ENCODE results near the gene ZFP64. TPM values are rescaled to one million over a fixed set of nuclear protein-coding genes. Genes with fewer than 3 reads are reported as not detected.

Gene ZFP64
- total RNA-seq, 2 donors from 2014 or later: 15.4 to 16.8 TPM

DNA sequence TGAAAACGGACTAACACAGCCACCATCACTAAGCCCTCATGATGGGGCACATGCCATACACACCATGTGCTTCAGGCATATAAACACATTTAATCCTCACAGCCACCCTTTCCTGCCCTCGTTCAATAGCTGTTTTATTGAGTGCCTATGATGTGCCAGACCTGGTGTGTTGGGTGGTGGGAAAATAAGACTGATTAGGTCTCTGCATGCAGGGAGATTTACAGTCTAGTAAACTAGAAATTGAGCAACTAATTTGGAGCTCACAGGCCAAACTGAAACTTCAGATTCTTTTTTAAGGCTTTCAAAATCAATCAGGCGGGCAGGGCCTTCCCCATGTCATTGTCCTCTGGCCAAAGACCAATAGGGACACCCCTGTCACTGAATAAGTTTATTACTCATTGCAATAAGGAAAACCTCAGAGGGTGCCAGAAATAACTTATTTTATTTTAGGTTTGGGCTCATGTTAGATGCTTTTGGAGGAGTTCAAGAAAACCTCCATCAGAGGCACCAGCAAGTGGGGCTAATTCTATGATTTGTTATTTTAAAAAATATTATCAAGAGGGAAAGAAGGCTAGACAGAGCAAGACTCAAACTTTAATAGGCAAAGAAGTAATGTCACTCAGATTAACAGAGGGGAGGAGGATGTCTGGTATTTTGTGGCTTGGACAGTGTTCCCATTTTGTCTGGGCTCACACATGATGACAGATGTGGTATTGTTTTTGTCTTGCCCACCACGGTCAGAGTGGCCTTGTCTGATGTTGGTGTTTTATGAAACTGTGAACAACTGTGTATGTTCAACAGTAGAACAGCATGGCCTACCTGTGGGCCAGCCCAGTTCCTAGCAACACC, 12.0 kb downstream of the ZFP64 start:
- Mint-ChIP-seq H3K9me3 (peaks cover 0 to 6% of the 10 kb centered on the region in 2 donors), H3K27ac (peak overlapping the region in 1 of 2 donors; percentile 85), H3K36me3 (peaks cover 15 to 16% of the 10 kb centered on the region in 2 donors)
- ATAC-seq (peak; percentile 89 to 90), DNase-seq (ENCODE audit: low spot score in 2 of 2) (no peak)

DNA sequence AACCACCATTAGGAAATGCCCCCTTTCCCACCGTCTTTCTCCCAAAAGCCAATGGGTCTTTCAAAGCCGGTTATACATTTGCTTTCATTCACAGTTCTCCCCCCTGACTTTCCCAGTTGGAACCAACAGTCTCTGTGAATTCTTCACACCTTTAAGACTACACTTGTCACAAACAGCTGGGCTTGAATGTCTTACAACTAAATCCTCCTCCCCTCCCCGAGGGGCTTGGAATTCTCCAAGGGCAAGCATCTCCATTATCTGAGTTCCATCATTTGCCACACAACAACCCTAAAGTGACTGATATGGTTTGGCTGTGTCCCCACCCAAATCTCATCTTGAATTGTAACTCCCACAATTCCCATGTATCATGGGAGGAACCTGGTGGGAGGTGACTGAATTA, 12.9 kb downstream of the ZFP64 start:
- Mint-ChIP-seq H3K36me3 (peaks cover 15 to 16% of the 10 kb centered on the region in 2 donors), H3K27ac (peak overlapping the region in 1 of 2 donors; percentile 85), H3K9me3 (peaks cover 0 to 6% of the 10 kb centered on the region in 2 donors)
- DNase-seq (ENCODE audit: low spot score in 2 of 2) (no peak), ATAC-seq (no peak)

DNA sequence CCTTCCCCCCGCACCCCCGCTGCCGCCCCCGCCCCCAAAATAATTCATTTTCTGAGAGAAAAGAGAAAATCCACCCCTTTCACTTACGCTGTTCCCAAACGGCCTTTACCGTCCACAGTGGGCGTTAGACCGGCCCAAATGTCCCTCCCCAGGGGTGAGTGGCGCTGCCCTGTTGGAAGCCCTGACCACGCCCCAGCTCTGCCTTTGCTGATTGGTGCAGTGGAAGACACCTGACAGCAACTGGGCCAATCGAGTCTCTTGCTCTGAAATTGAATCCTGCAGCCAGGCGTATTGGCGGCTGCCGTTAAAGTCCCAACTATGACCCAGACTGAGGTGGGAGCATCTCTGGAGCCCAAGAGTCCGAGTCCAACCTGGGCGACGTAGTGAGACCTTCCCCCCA, 15.7 kb downstream of the ZFP64 start:
- H3K36me3 Mint-ChIP-seq: peaks cover 15 to 22% of the 10 kb centered on the region in 2 donors
- no peak overlapping the region for H3K27ac Mint-ChIP-seq
- ATAC-seq (no peak), DNase-seq (ENCODE audit: low spot score in 2 of 2) (no peak)
- peaks cover 0 to 6% of the 10 kb centered on the region in 2 donors for H3K9me3 Mint-ChIP-seq

DNA sequence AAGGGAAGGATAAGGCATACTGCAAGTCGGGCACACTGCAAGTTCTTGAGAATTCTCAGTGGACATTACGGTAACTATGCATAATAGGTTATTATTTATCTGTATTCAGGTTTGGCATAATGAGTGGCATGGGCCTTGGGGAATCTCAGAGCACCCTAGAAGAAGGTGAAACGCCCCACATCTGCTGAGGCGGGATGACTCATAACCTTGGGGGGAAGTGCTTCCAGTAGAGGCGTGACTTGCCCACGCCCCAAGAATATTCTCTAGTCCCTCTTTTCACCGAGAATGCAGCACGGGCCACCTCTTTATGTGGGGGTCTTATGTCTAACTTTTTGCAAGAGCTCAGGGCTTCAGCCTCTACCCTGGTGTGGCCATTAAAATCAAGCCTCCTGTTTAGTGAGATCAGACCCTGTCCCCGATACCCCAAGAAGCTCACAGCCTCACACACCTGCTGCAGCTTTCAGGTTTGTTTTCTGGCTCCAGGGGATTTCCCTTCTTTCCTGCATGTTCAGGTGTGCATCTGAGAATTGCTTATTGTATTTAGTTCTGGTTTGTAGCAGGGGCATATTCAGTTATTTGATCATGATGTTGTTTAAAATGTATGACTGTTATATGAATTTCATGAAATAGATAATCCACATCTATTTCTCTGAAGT, 19.1 kb downstream of the ZFP64 start:
- DNase-seq (ENCODE audit: low spot score in 2 of 2) (no peak), ATAC-seq (no peak)
- H3K27ac Mint-ChIP-seq: no peak overlapping the region
- H3K9me3 Mint-ChIP-seq: no peaks in the 10 kb centered on the region
- H3K36me3 Mint-ChIP-seq: peaks cover 11 to 16% of the 10 kb centered on the region in 2 donors

DNA sequence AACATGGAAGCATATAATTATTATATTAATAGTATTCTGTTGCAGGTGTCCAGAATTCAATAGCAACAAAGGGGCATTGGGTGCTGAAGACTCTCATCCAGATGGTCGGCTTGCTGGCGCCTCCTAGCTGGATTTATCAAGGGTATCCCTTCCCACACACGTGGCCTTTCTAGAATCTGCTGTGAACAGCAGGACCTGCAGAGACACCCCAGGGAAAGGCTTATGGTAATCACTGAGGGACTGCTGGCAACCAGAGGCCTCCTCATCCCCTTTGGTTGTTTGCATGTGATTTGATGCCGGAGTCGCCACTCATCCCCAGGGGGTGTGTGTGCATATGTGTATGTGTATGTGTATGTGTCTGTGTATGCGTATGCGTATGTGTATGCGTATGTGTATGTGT, 20.6 kb downstream of the ZFP64 start:
- no peak for DNase-seq (ENCODE audit: low spot score in 2 of 2)
- no peaks in the 10 kb centered on the region for H3K9me3 Mint-ChIP-seq

DNA sequence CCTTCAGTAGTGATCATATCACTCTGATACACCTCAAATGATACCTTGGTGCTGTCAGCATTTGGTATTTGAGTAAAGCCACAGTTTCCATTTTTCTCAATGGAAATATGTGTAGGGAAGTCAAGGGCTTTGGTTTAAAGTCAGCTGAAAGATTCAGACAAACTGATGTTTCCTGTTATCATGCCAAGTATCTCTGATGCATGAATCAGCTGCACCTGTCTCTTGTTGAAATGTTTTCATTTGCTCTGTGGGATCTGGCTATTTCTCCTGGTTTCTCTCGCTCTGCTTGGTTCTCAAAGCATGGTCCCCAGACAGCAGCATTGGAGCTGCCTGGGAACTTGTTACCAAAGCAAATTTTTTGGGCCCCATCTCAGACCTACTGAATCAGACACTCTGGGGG, 23.5 kb downstream of the ZFP64 start:
- H3K36me3 Mint-ChIP-seq: peaks cover 11 to 37% of the 10 kb centered on the region in 2 donors
- ATAC-seq: peak; percentile 39 to 40
- H3K27ac Mint-ChIP-seq: no peak overlapping the region
- DNase-seq (ENCODE audit: low spot score in 2 of 2): no peak
- H3K9me3 Mint-ChIP-seq: no peaks in the 10 kb centered on the region

More for the DNA sequence above, 20.6 kb downstream of the ZFP64 start:
- H3K27ac Mint-ChIP-seq: no peak overlapping the region
- no peak for ATAC-seq
- H3K36me3 Mint-ChIP-seq: peaks cover 6 to 24% of the 10 kb centered on the region in 2 donors

DNA sequence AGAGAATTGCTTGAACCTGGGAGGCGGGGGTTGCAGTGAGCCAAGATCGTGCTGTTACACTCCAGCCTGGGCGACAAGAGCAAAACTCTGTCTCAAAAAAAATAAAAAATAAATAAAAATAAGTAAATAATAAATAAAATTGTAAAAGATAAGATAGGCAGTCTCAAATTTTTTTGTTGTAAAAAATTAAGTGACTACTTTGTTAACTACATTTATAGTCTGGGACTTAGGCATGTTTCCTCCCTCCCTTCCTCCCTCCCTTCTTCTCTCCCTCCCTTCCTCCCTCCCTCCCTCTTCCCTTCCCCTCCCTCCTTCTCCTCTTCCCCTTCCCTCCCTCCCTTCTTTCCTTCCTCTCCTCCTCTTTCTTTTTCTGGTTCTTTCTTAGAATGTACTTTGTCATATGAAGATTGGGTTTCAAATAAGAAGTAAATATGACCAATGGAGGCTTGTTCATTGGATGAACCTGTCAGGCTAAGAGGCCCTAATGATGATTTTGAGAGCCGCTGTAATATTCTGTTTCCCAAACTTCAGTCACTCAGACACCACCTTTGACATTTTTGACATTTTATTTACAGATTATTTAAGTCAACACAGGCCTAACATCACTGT, 24.2 kb downstream of the ZFP64 start:
- Mint-ChIP-seq H3K27ac (no peak overlapping the region), H3K36me3 (peaks cover 11 to 37% of the 10 kb centered on the region in 2 donors), H3K9me3 (no peaks in the 10 kb centered on the region)
- DNase-seq (ENCODE audit: low spot score in 2 of 2) (no peak), ATAC-seq (no peak)

DNA sequence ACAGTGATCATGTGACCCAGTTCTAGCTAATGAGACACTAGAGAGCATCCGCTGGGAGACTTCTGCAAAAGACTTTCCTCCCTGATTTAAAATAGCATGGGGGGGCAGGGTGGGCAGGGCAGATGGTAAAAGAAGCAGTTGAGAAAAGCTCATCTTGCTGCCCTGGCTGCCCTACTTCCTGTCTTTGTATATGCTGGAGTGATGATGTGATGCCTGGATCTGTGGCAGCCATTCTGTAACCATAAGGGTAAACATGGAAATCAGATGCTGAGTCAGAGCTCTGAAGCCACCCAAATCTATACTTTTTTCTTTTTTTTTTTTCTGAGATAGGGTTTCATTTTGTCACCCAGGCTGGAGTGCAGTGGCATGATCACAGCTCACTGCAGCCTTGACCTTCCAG, 25.4 kb downstream of the ZFP64 start:
- peaks cover 11 to 35% of the 10 kb centered on the region in 2 donors for H3K36me3 Mint-ChIP-seq
- no peak overlapping the region for H3K27ac Mint-ChIP-seq
- no peak for DNase-seq (ENCODE audit: low spot score in 2 of 2)
- H3K9me3 Mint-ChIP-seq: no peaks in the 10 kb centered on the region
- no peak for ATAC-seq

DNA sequence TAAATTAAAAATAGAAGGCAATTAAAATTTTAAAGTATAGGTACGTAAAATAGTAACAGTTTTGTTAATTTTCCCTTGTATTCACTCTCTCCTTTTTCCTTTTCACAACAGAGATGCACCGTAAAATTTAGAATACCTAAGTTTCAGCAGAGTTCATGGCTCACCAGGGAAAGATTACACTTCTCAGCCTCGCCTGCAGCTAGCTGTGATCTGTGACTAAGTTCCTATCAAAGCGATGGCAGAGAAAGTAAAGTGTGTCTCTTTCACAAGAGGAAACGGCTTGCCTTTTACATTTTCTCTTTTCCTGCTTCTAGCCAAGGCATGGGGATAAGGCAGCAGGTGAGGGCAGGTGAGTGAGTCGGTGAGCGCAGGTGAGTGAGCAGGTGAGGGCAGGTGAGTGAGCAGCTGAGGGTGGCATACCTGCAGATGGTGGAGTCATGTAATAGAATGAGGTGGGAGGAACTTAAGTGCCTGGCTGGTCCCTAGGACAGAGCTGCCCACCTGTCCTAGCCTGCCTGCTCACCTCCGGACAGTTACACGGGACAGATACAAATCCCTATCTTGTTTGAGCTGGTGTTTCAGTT, 30.9 kb downstream of the ZFP64 start:
- ATAC-seq: no peak
- Mint-ChIP-seq H3K27ac (peak overlapping the region in 1 of 2 donors; percentile 81), H3K36me3 (peaks cover 26 to 48% of the 10 kb centered on the region in 2 donors), H3K9me3 (peaks cover 0 to 5% of the 10 kb centered on the region in 2 donors)
- DNase-seq (ENCODE audit: low spot score in 2 of 2): no peak

DNA sequence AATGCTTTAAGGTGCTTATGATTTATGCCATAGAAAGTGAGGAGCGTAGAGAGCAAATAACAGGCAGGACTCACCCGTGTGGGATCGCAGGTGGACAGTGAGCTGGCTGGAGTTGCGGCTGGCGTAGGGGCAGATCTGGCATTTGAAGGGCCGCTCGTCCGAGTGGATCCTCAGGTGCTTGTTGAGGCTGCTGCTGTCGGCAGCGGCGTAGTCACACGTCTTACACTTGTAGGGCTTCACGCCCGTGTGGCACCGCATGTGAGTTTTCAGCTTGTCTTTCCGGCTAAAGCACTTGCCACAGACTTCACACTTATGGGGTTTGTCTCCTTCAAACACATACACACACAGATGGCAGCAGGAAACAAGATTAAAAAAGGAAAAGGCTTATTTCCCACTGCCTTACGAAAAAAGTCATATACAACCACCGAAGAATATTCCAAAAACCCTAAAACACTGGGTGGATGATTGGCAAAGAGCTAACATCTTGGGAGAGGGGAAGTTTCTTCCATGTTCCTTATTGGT, 31.5 kb downstream of the ZFP64 start:
- ATAC-seq: no peak
- DNase-seq (ENCODE audit: low spot score in 2 of 2): no peak
- Mint-ChIP-seq H3K27ac (no peak overlapping the region), H3K9me3 (peaks cover 0 to 5% of the 10 kb centered on the region in 2 donors), H3K36me3 (peaks cover 23 to 42% of the 10 kb centered on the region in 2 donors)

DNA sequence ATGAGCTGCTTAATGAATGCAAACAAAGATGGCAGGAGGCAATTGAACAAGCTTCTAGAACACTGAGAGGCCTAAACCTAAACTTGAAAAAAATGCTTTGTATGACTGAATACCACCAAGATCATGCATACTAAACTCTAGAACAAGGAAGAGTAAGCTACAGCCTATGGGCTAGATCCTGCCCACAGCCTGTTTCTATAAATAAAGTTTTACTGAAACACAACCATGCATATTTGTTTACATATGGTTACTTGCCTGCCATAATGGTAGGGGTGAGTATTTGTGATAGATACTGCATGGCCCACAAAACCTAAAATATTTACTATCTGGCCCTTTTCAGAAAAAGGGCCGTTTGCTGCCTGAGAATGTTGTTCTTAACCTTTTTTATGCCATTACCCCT, 37.0 kb downstream of the ZFP64 start:
- DNase-seq (ENCODE audit: low spot score in 2 of 2) (no peak), ATAC-seq (no peak)
- peaks cover 0 to 5% of the 10 kb centered on the region in 2 donors for H3K9me3 Mint-ChIP-seq
- H3K27ac Mint-ChIP-seq: no peak overlapping the region
- H3K36me3 Mint-ChIP-seq: peaks cover 24 to 26% of the 10 kb centered on the region in 2 donors

DNA sequence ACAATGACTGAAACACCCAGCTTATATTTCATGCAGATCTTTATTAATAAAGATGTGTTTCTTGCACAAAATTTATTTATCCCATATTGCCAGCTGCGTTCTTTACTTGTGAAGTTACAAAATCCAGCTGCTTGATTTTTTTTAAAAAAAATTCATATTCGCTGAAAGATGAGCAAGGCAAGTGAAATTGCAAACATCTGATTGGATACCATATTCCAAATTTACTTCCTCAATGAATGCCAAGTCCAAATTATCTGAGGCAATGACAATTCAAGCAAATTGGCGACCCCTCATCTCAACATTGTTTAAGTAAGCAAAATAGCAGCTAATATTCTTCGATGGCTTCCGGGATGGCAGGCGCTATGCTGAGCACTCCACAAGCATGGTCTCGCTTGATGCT, 37.7 kb downstream of the ZFP64 start:
- no peak overlapping the region for H3K27ac Mint-ChIP-seq
- DNase-seq (ENCODE audit: low spot score in 2 of 2): no peak
- H3K9me3 Mint-ChIP-seq: peaks cover 0 to 4% of the 10 kb centered on the region in 2 donors
- peaks cover 21% of the 10 kb centered on the region in 2 donors for H3K36me3 Mint-ChIP-seq
- ATAC-seq: no peak

DNA sequence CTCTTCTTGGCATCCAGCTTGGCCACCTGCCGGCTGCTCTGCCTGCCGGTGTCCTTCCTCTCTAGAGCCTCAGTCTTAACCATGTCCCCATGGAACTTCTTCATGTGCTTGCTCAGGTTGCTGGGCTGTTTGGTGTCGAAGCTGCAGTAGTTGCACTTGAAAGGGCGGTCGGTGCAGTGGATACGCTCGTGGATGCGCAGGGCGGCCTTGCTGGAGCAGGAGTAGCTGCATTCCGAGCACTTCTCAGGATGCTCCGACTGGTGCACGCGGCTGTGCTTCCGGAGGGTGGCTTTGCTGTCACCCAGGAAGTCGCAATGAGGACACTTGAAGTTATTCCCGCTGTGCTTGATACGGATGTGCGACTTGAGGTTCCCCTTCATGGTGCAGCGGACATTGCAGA, 38.7 kb downstream of the ZFP64 start:
- DNase-seq (ENCODE audit: low spot score in 2 of 2) (no peak), ATAC-seq (no peak)
- peak overlapping the region in 1 of 2 donors; percentile 44 for H3K27ac Mint-ChIP-seq
- H3K9me3 Mint-ChIP-seq: no peaks in the 10 kb centered on the region
- H3K36me3 Mint-ChIP-seq: peaks cover 11% of the 10 kb centered on the region in 2 donors

DNA sequence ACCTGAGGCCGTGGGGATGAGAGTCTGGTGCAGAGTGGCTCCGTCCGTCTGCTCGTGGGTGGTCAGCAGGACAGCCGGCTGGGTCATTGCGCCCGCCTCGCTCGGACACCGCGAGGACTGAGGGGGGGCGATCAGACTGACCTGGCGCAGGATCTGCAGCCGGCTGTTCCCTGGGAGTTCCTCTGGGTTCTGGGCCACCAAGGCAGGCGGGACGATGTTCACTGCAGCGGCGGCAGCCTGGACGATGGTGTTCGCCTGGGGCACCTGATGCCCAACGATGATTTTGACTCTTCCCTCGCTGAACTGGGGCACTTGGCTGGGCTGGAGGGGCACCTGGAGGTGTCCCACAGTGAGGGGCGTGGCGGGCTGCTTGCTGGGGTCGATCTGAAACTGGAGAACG, 39.2 kb downstream of the ZFP64 start:
- peaks cover 8 to 9% of the 10 kb centered on the region in 2 donors for H3K36me3 Mint-ChIP-seq
- DNase-seq (ENCODE audit: low spot score in 2 of 2) (no peak), ATAC-seq (no peak)
- no peaks in the 10 kb centered on the region for H3K9me3 Mint-ChIP-seq
- H3K27ac Mint-ChIP-seq: peak overlapping the region in 1 of 2 donors; percentile 44

DNA sequence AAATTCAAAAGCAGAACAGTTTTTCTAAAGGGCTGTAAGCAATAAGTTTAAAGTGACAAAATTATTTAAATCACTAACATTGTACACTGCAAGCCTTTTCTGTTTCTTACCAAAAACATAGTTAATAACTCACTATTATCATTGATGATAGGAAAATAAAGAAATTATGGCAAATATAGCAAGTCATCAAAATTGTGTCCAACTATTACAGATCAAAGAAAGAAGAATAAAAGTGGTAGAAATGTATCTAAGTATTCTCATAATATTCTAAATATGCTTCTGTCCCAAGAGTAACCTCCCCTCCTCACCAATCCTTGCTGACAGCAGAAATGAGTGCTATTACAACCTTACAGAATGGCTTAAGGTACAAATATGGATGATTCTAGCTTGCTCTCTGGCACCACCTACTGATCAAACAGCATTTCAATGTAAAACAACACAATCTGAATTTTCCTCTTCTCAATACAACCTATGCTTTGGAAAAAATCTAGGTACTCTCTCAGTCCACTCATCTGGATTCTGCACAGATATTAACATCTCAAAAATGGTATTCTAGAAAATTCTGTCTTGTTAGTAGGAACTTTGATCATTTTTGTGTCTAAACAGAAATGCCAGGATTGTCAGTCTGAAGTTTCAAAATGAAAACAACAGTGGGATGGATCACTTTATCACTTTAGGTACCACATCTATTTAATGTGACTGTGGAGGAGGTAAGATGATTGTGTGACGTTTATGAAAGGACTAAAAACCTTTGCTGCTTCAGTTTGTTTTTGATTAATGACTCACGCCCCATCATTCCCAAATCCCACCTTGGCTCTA, 40.9 kb downstream of the ZFP64 start:
- Mint-ChIP-seq H3K36me3 (peaks cover 0 to 9% of the 10 kb centered on the region in 2 donors), H3K9me3 (no peaks in the 10 kb centered on the region), H3K27ac (no peak overlapping the region)
- ATAC-seq (peak in 1 of 2 donors; percentile 34), DNase-seq (ENCODE audit: low spot score in 2 of 2) (peak in 1 of 2 donors; percentile 27)

DNA sequence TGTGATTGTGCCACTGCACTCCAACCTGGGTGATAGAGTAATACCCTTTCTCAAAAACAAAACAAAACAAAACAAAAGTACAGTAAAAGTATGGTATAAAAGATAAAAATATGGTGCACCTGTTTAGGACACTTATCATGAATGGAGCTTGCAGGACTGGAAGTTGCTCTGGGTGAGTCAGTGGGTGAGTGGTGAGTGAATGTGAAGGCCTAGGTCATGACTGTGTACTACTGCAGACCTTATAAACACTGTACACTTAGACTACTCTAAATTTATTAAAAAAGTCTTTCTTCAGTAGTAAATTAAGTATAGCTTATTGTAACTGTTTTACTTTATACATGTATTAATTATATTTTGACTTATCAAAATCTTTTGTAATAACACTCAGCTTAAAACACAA, 46.0 kb downstream of the ZFP64 start:
- H3K9me3 Mint-ChIP-seq: no peaks in the 10 kb centered on the region
- ATAC-seq (no peak), DNase-seq (ENCODE audit: low spot score in 2 of 2) (no peak)
- no peak overlapping the region for H3K27ac Mint-ChIP-seq
- H3K36me3 Mint-ChIP-seq: peaks cover 0 to 6% of the 10 kb centered on the region in 2 donors
